HepG2 (cell line): ENCODE data around the gene HLF. TPM values are rescaled to one million over a fixed set of nuclear protein-coding genes. Genes with fewer than 3 reads are reported as not detected.
A peak's percentile ranks its signal among the peaks of the same experiment; 100 is the strongest.

Source experiments
- DNMT3B ChIP-seq: conservative IDR thresholded peaks from 2 replicates; pipeline ENCODE4 v1.6.1; 2016; ENCODE audit warnings: missing biosample characterization, control low read depth
- EED ChIP-seq: sonication (generic); formaldehyde crosslinking; IDR thresholded peaks from 2 replicates; pipeline ENCODE4 v1.5.0; 2020; ENCODE audit warnings: mild to moderate bottlenecking, missing genetic modification reagents
- GPN1 ChIP-seq: sonication (generic); formaldehyde crosslinking; IDR thresholded peaks from 2 replicates; pipeline ENCODE4 v1.5.1; 2020; ENCODE audit warnings: missing genetic modification reagents, borderline replicate concordance
- HOXA3 ChIP-seq: sonication (generic); formaldehyde crosslinking; IDR thresholded peaks from 2 replicates; pipeline ENCODE4 v1.5.0; 2020; ENCODE audit warnings: missing genetic modification reagents
- IKZF5 ChIP-seq: IDR thresholded peaks from 2 replicates; pipeline ENCODE4 v1.6.1; 2018; ENCODE audit warnings: missing genetic modification reagents, mild to moderate bottlenecking, missing compliant biosample characterization
- KDM5B ChIP-seq: sonication (generic); formaldehyde crosslinking; IDR thresholded peaks from 2 replicates; pipeline ENCODE4 v1.4.0; 2020; ENCODE audit warnings: missing genetic modification reagents, mild to moderate bottlenecking, borderline replicate concordance
- MIXL1 ChIP-seq: IDR thresholded peaks from 2 replicates; pipeline ENCODE4 v1.6.1; 2016
- REST ChIP-seq, 2 experiments: IDR thresholded peaks; 2 replicates each; pipeline ENCODE4 v1.6.1; 2011 to 2012; ENCODE audit warnings: low read length in 2 of 2, borderline replicate concordance in 1 of 2, low read depth in 1 of 2, mild to moderate bottlenecking in 1 of 2, moderate library complexity in 1 of 2
- ZBTB4 ChIP-seq: sonication (generic); formaldehyde crosslinking; IDR thresholded peaks from 2 replicates; pipeline ENCODE4 v1.4.0; 2020; ENCODE audit warnings: missing genetic modification reagents, mild to moderate bottlenecking, borderline replicate concordance
- ZFP36L2 ChIP-seq: sonication (generic); formaldehyde crosslinking; IDR thresholded peaks from 2 replicates; pipeline ENCODE4 v1.4.0; 2020; ENCODE audit warnings: missing genetic modification reagents
- ZNF256 ChIP-seq: sonication (generic); formaldehyde crosslinking; conservative IDR thresholded peaks from 2 replicates; pipeline ENCODE4 v1.4.0; 2020; ENCODE audit warnings: missing genetic modification reagents
- ZNF432 ChIP-seq: sonication (generic); formaldehyde crosslinking; IDR thresholded peaks from 2 replicates; pipeline ENCODE4 v1.5.0; 2020; ENCODE audit warnings: missing genetic modification reagents, mild to moderate bottlenecking, borderline replicate concordance
- ZNF563 ChIP-seq: sonication (generic); formaldehyde crosslinking; IDR thresholded peaks from 2 replicates; pipeline ENCODE4 v1.8.0; 2022; ENCODE audit warnings: mild to moderate bottlenecking, moderate library complexity, missing genetic modification reagents
- ZNF574 ChIP-seq: sonication (generic); formaldehyde crosslinking; IDR thresholded peaks from 2 replicates; pipeline ENCODE4 v1.4.0; 2020; ENCODE audit warnings: missing genetic modification reagents
- ZNF724P ChIP-seq: sonication (generic); formaldehyde crosslinking; IDR thresholded peaks from 2 replicates; pipeline ENCODE4 v1.8.0; 2022; ENCODE audit warnings: missing genetic modification reagents, borderline replicate concordance
- ZNF749 ChIP-seq: sonication (generic); formaldehyde crosslinking; IDR thresholded peaks from 2 replicates; pipeline ENCODE4 v1.8.0; 2022; ENCODE audit warnings: mild to moderate bottlenecking, missing genetic modification reagents, moderate library complexity, borderline replicate concordance
- ZSCAN9 ChIP-seq: IDR thresholded peaks from 2 replicates; pipeline ENCODE4 v1.6.1; 2016; ENCODE audit warnings: borderline replicate concordance
- polyA plus RNA-seq, 8 experiments: library from polyadenylated mRNA; depleted of rRNA in 3 of 8; stranded (reverse) in 7 of 8; unstranded in 1 of 8; fragments of >200 nt; fragmentation: Illumina TruSeq in 4 of 8; extraction: Trizol in 4 of 8; gene quantifications; 2 replicates each; pipeline versions ENCODE4 v1.2.1 to v1.2.3, GENCODE V29; 2011 to 2016; ENCODE audit warnings: low read depth in 4 of 8, missing spikeins in 1 of 8, mixed read lengths in 1 of 8; ENCODE audit not compliant: insufficient read depth in 1 of 8
- total RNA-seq, 5 experiments: library from RNA; depleted of rRNA; stranded (reverse); fragments of >200 nt; fragmentation: Illumina TruSeq; extraction: Trizol; gene quantifications; 2 replicates each; pipeline ENCODE4 v1.2.3, GENCODE V29; 2016; ENCODE audit warnings: low read depth in 1 of 5

HLF gene
- total and polyA plus RNA-seq, 2 of the 13 experiments (the other 11 are each of a cell fraction or from before 2014, with no cell fraction given) = 202 to 346 TPM

GRCh38 chr17:55274355-55275255, 9.8 kb downstream of the HLF start (continued):
- peak in 1 of 2 experiments; percentile 4; a peak in 1 of 4 replicates for TF ChIP-seq REST (IDR thresholded peaks at IDR 0.05; ENCODE audit: borderline replicate concordance in 1 of 2, low read depth in 1 of 2, low read length in 2 of 2)
- TF ChIP-seq MIXL1 (CRISPR knock-in tag) = 0 out of 2 replicates have a peak, but pooled peaks have one; percentile 54
- TF ChIP-seq ZNF724P (CRISPR knock-in tag) = no peak
- TF ChIP-seq IKZF5 (CRISPR knock-in tag) = peak; percentile 21; the same call in 1 of the 2 replicates
- TF ChIP-seq ZBTB4 = peak; percentile 55; the same call in 1 of the 2 replicates
- TF ChIP-seq KDM5B = no peak
- TF ChIP-seq HOXA3 (CRISPR knock-in tag) = peak; percentile 13; the same call in 1 of the 2 replicates
- TF ChIP-seq ZNF574 (CRISPR knock-in tag) = no peak
- TF ChIP-seq ZSCAN9 (CRISPR knock-in tag) = 0 out of 2 replicates have a peak, but pooled peaks have one; percentile 15
- peak; percentile 90 for TF ChIP-seq ZNF256 (CRISPR knock-in tag)
- peak; percentile 60; the same call in 1 of the 2 replicates for TF ChIP-seq DNMT3B (CRISPR knock-in tag)
- TF ChIP-seq ZNF563 (CRISPR knock-in tag) = 0 out of 2 replicates have a peak, but pooled peaks have one; percentile 36
- no peak for TF ChIP-seq GPN1 (CRISPR knock-in tag)
- TF ChIP-seq ZNF432 (CRISPR knock-in tag) = no peak
- TF ChIP-seq ZFP36L2 (CRISPR knock-in tag) = no peak
- TF ChIP-seq EED (CRISPR knock-in tag) = no peak
- TF ChIP-seq ZNF749 = peak; percentile 71; the same call in 1 of the 2 replicates
